RWPE2 (cell line): ENCODE results near the gene C20orf96.

Source experiments
- ATAC-seq: fragments of 200-7000 bp; cut with Tn5 transposase; 3 replicates; pipeline ENCODE4 v1.9.1; 2021; ENCODE audit warnings: low read depth
- DNase-seq: peaks from one replicate; pipeline ENCODE4 v3.0.0-alpha.2; 2020; ENCODE audit warnings: low spot score
- H3K27ac ChIP-seq: fragments of 450-650 bp; 2 replicates; pipeline ENCODE4 v1.5.1; 2017; ENCODE audit warnings: mild to moderate bottlenecking; ENCODE audit not compliant: poor library complexity, severe bottlenecking
- H3K27me3 ChIP-seq: fragments of 250-450 bp; sonication (Bioruptor Pico); 2 replicates; pipeline ENCODE4 v1.5.1; 2021; ENCODE audit warnings: mild to moderate bottlenecking, moderate library complexity; ENCODE audit not compliant: insufficient read depth, poor library complexity, severe bottlenecking
- H3K36me3 ChIP-seq: fragments of 250-450 bp; sonication (Bioruptor Pico); 2 replicates; pipeline ENCODE4 v1.5.1; 2020; ENCODE audit warnings: low read depth, mild to moderate bottlenecking, moderate library complexity
- H3K4me1 ChIP-seq: fragments of 250-450 bp; sonication (Bioruptor Pico); 2 replicates; pipeline ENCODE4 v1.5.1; 2021; ENCODE audit warnings: mild to moderate bottlenecking, moderate library complexity; ENCODE audit not compliant: insufficient read depth, poor library complexity, severe bottlenecking
- H3K4me3 ChIP-seq: fragments of 250-450 bp; sonication (Bioruptor Pico); 2 replicates; pipeline ENCODE4 v1.5.1; 2021; ENCODE audit warnings: mild to moderate bottlenecking, moderate library complexity; ENCODE audit not compliant: severe bottlenecking
- H3K9me3 ChIP-seq: fragments of 250-450 bp; sonication (Bioruptor Pico); 2 replicates; pipeline ENCODE4 v1.5.1; 2021; ENCODE audit warnings: mild to moderate bottlenecking, moderate library complexity; ENCODE audit not compliant: severe bottlenecking
- CTCF ChIP-seq: fragments of 450-650 bp; IDR thresholded peaks from one replicate; pipeline ENCODE4 v1.5.1; 2017; ENCODE audit warnings: mild to moderate bottlenecking, moderate library complexity; ENCODE audit not compliant: poor library complexity, severe bottlenecking

The C20orf96 gene

GRCh38 chr20:313948-314347, 23.4 kb upstream of the C20orf96 start:
- no peaks in the 10 kb centered on the region for H3K9me3 ChIP-seq
- no peaks in the 10 kb centered on the region for H3K36me3 ChIP-seq
- peak; percentile 78 for ATAC-seq
- no peaks in the 10 kb centered on the region for H3K27me3 ChIP-seq
- no peak for DNase-seq
- H3K4me1 ChIP-seq = peaks cover 19% of the 10 kb centered on the region
- TF ChIP-seq CTCF = no peak
- no peak overlapping the region for H3K4me3 ChIP-seq
- H3K27ac ChIP-seq = no peak overlapping the region

DNA sequence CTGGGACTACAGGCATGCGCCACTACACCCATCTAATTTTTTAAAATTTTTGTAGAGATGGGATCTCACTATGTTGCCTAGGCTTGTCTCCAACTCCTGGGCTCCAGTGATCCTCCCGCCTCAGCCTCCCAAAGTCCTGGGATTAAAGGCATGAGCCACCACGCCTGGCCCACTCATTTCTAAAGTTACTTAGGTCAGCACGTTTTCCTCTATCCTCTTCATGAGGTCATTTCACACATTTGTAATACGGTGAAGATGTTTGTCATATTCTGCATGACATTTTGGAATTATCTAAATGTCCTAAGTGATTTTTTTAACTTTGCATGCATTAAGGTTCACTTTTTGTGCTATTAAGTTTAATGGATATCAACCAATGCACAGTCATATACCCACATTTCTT, 22.9 kb upstream of the C20orf96 start:
- Histone ChIP-seq H3K36me3 (no peaks in the 10 kb centered on the region), H3K27me3 (no peaks in the 10 kb centered on the region), H3K27ac (no peak overlapping the region), H3K9me3 (no peaks in the 10 kb centered on the region), H3K4me3 (no peak overlapping the region), H3K4me1 (peaks cover 25% of the 10 kb centered on the region)
- TF ChIP-seq CTCF = no peak
- ATAC-seq = no peak
- no peak for DNase-seq

DNA sequence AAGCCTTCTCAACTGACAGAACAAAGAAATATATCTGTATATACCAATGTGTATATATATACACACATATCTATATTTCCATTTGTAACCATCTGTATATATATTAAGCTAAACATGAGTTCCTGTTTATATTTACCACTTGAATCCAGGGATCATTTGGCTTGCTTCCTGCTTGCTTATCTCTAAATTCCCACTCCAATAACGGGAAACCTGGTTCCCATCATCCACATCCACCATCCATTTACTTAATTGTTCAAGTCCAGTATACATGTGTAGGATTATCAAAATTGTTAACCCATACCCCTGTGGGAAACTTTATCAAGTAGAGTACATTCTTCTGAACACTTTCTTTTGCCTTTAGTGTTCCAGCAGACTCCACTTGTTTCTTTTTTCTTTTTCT, 22.3 kb upstream of the C20orf96 start:
- Histone ChIP-seq H3K36me3 (no peaks in the 10 kb centered on the region), H3K9me3 (no peaks in the 10 kb centered on the region), H3K27me3 (no peaks in the 10 kb centered on the region), H3K4me1 (peaks cover 29% of the 10 kb centered on the region), H3K27ac (no peak overlapping the region), H3K4me3 (no peak overlapping the region)
- TF ChIP-seq CTCF = no peak
- no peak for DNase-seq
- no peak for ATAC-seq

- no peak overlapping the region for H3K4me3 ChIP-seq
- no peaks in the 10 kb centered on the region for H3K9me3 ChIP-seq
- H3K36me3 ChIP-seq = no peaks in the 10 kb centered on the region
- H3K27me3 ChIP-seq = no peaks in the 10 kb centered on the region
- ATAC-seq (no peak), DNase-seq (no peak)
- H3K27ac ChIP-seq = no peak overlapping the region
- H3K4me1 ChIP-seq = peaks cover 29% of the 10 kb centered on the region
- no peak for TF ChIP-seq CTCF
Observed at GRCh38 chr20:312067-312466, 21.5 kb upstream of the C20orf96 start.

DNA sequence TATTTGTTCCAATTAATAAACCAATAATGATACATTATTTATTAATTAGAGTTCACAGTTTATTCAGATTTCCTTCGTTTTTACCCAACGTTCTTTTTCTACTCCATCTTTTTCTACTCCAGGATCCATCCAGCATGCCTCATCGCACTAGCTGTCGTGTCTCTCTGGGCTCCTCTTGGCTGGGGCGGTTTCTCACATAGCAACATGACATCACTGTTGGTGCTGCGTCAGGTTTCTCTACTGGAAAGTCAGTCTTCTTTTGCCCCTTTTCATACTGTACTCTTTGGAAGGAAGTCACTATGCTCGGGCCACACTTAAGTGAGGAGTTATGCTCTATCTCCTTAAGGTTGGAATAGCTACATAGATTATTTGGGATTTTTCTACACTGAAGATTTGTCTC, 21.1 kb upstream of the C20orf96 start:
- no peak for TF ChIP-seq CTCF
- Histone ChIP-seq H3K4me3 (no peak overlapping the region), H3K27ac (no peak overlapping the region), H3K4me1 (peaks cover 29% of the 10 kb centered on the region), H3K9me3 (no peaks in the 10 kb centered on the region), H3K27me3 (no peaks in the 10 kb centered on the region), H3K36me3 (no peaks in the 10 kb centered on the region)
- no peak for DNase-seq
- ATAC-seq = no peak
